AG04450 (cell line): Measurements from ENCODE around the gene BRD3. TPM values are rescaled to one million over a fixed set of nuclear protein-coding genes. Genes with fewer than 3 reads are reported as not detected.
A peak's percentile ranks its signal among the peaks of the same experiment; 100 is the strongest.

Experiments
- CTCF ChIA-PET: fragments of 300-600, 350-600 bp; formaldehyde crosslinking; extraction: SDS; loops from one replicate; lab custom pipeline; 2022; ENCODE audit warnings: antibody characterized with exemption, inconsistent platforms; lab: Charles Lee
- POLR2A ChIA-PET: fragments of 350-600 bp; formaldehyde crosslinking; extraction: SDS; loops from one replicate; lab custom pipeline; 2021; ENCODE audit warnings: antibody characterized with exemption, inconsistent platforms; lab: Yijun Ruan, JAX
- DNase-seq: peaks from one replicate; pipeline ENCODE4 v3.0.0-alpha.2; 2011; ENCODE audit warnings: low read depth, low spot score
- H3K27ac ChIP-seq: one replicate; pipeline ENCODE4 v1.5.1; 2012; ENCODE audit warnings: low read depth, low read length, control low read depth
- H3K27me3 ChIP-seq: one replicate; pipeline ENCODE4 v1.6.0; 2012; ENCODE audit warnings: low read length; ENCODE audit not compliant: control insufficient read depth, insufficient read depth
- H3K4me3 ChIP-seq: 2 replicates; pipeline ENCODE4 v1.5.1; 2011; ENCODE audit warnings: mild to moderate bottlenecking, low read depth, low read length, control low read depth
- H3K9me3 ChIP-seq: 2 replicates; pipeline ENCODE4 v1.5.1; 2012; ENCODE audit warnings: low read length; ENCODE audit not compliant: control insufficient read depth, insufficient read depth
- CTCF ChIP-seq: IDR thresholded peaks from 2 replicates; pipeline ENCODE4 v1.5.1; 2011; ENCODE audit warnings: low read depth, low read length, control low read depth, inconsistent platforms
- polyA plus RNA-seq: library from polyadenylated mRNA; depleted of rRNA; stranded (reverse); fragments of >200 nt; gene quantifications from 2 replicates; pipeline ENCODE4 v1.2.3, GENCODE V29; 2011

Gene BRD3
- polyA plus RNA-seq, 1 experiment = 7.1 TPM

- no peak for DNase-seq
- POLR2A ChIA-PET = interaction anchor here (1.4 kb wide), 1 partner anchor 212 kb away, joined by 4 read pairs; no protein-coding TSS in a partner anchor
- H3K4me3 ChIP-seq = no peak overlapping the region
- H3K9me3 ChIP-seq = no peaks in the 10 kb centered on the region; the same call in 1 of the 2 replicates
- TF ChIP-seq CTCF = peak; percentile 99
- H3K27me3 ChIP-seq = peaks cover 4% of the 10 kb centered on the region
- no peak overlapping the region for H3K27ac ChIP-seq
- CTCF ChIA-PET = interaction anchor here (0.6 to 5.3 kb wide), 27 partner anchors 14 to 1287 kb away, joined by 3 to 119 read pairs (median 4); partner anchors contain the start of gene BRD3OS
These were observed 73.3 kb downstream of the BRD3 start for GRCh38 chr9:133994353-133995011.

GRCh38 chr9:133993635-133994253 lies 74.1 kb downstream of the BRD3 start:
- Histone ChIP-seq H3K27ac (peak overlapping the region; percentile 92), H3K9me3 (no peaks in the 10 kb centered on the region; the same call in 1 of the 2 replicates), H3K27me3 (peaks cover 4% of the 10 kb centered on the region), H3K4me3 (peak overlapping the region; percentile 86)
- DNase-seq = no peak
- no peak for TF ChIP-seq CTCF
- ChIA-PET POLR2A (interaction anchor here (0.6 to 1.4 kb wide), 6 partner anchors 32 to 215 kb away, joined by 3 to 7 read pairs (median 4); partner anchors contain the start of gene BRD3OS), CTCF (interaction anchor here (0.6 to 5.3 kb wide), 24 partner anchors 12 to 1286 kb away, joined by 3 to 119 read pairs (median 4); partner anchors contain the start of gene BRD3OS)

DNA sequence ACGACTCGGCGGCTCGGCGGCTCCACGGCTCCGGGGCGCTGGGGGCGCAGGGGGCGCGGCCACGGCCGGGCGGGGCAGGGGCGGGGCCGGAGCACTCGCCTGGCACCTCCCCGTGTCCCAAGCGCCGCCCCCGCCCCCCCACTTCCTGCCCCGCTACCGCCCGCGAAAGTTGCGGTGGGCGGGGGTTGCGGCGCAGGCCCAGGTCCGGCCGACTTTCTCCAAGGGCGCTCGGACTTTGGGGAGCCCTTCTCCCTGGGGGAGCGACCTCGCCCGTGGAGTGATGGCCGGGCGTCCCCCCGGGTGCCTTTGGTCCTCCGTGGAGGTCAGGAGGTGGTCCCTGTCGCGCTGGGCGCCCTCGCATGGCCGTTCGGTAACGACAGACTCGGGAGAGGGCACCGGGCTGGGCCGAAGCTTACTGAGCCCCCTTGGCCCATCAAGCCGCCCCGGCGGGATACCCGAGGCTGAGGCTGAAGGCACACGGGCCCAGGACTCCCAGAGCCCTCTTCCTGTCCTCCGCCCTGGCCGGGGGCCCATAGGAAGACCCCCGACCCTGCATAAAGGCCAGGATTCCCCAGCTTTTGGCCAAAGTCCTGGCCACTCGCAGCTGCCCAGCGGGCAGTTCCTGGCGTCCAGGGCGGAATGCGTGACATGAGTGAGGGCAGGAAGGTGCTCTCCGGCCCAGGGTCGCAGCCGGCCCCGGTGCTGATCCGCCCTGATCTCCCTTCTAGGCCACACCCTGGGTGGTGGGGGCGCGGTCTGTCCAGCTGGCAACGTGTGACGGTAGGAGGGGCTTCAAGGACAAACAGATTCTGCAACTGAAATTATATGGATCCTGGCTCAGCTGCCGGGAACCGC lies 74.8 kb downstream of the BRD3 start:
- H3K4me3 ChIP-seq = peak overlapping the region; percentile 86
- H3K9me3 ChIP-seq = no peaks in the 10 kb centered on the region; the same call in 1 of the 2 replicates
- peaks cover 4% of the 10 kb centered on the region for H3K27me3 ChIP-seq
- ChIA-PET POLR2A (interaction anchor here (0.6 to 1.4 kb wide), 6 partner anchors 33 to 214 kb away, joined by 3 to 7 read pairs (median 4); partner anchors contain the start of gene BRD3OS), CTCF (interaction anchor here (0.6 to 5.3 kb wide), 20 partner anchors 13 to 374 kb away, joined by 3 to 119 read pairs (median 4); partner anchors contain the start of gene BRD3OS)
- DNase-seq = peak; percentile 69
- H3K27ac ChIP-seq = peak overlapping the region; percentile 92
- peak; percentile 34 for TF ChIP-seq CTCF

GRCh38 chr9:133991964-133992779 lies 75.7 kb downstream of the BRD3 start, which contains the start of gene VAV2:
TSS of gene VAV2 (minus strand) at chr9:133992324. CDS start at chr9:133992278, 46 bp downstream.
- peak within 1 kb of the TSS; percentile 92 for H3K27ac ChIP-seq
- peaks cover 4% of the 10 kb centered on the region for H3K27me3 ChIP-seq
- POLR2A ChIA-PET = interaction anchor here (1.4 kb wide), 1 partner anchor 33 kb away, joined by 7 read pairs; the partner anchor contains the start of gene BRD3OS
- H3K9me3 ChIP-seq = no peaks in the 10 kb centered on the region; the same call in 1 of the 2 replicates
- peak within 1 kb of the TSS; percentile 86 for H3K4me3 ChIP-seq
- TF ChIP-seq CTCF = no peak
- DNase-seq = no peak
- CTCF ChIA-PET = interaction anchor here (0.7 to 3.2 kb wide), 2 partner anchors 33 to 250 kb away, joined by 4 to 20 read pairs; partner anchors contain the start of gene BRD3OS
